ENCODE results near the gene DOK3. TPM values are rescaled to one million over a fixed set of nuclear protein-coding genes. Genes with fewer than 3 reads are reported as not detected.
"Not testable (repeated sequence)": the region's sequence is repeated elsewhere in the genome, so short reads cannot be mapped to it uniquely, and the experiment has no call there.

DOK3 gene
- total RNA-seq, 6 experiments from 2014 or later, result 1.1 to 2.6 (median 1.3) TPM

- Mint-ChIP-seq H3K4me1 (ENCODE audit: low read depth) (peaks cover 38% of the 10 kb centered on the region), H3K27me3 (ENCODE audit: insufficient read depth) (peaks cover 6% of the 10 kb centered on the region), H3K27ac (peak overlapping the region; percentile 33), H3K9me3 (no peaks in the 10 kb centered on the region), H3K4me3 (peak overlapping the region; percentile 15; the same call in 1 of the 2 replicates), H3K36me3 (ENCODE audit: low read depth) (peaks cover 27% of the 10 kb centered on the region)
- TF ChIP-seq CTCF (IDR thresholded peaks at IDR 0.05), result no peak
- DNase-seq, result no peak
These were observed 19.2 kb downstream of the DOK3 start for GRCh38 chr5:177490311-177490991.

GRCh38 chr5:177489119-177489716 lies 20.4 kb downstream of the DOK3 start:
- DNase-seq, result no peak
- Mint-ChIP-seq H3K4me1 (ENCODE audit: low read depth) (peaks cover 39% of the 10 kb centered on the region), H3K9me3 (no peaks in the 10 kb centered on the region; the same call in 1 of the 2 replicates), H3K27me3 (ENCODE audit: insufficient read depth) (peaks cover 17% of the 10 kb centered on the region), H3K4me3 (no peak overlapping the region; the same call in 1 of the 2 replicates), H3K36me3 (ENCODE audit: low read depth) (peaks cover 39% of the 10 kb centered on the region), H3K27ac (no peak overlapping the region; the same call in 1 of the 2 replicates)
- peak; percentile 42; the same call in 1 of the 2 replicates for TF ChIP-seq CTCF (IDR thresholded peaks at IDR 0.05)

- H3K9me3 Mint-ChIP-seq, result no peaks in the 10 kb centered on the region; the same call in none of the 2 replicates
- TF ChIP-seq CTCF (IDR thresholded peaks at IDR 0.05), result peak; percentile 43
- DNase-seq, result no peak
- H3K4me1 Mint-ChIP-seq (ENCODE audit: low read depth), result peaks cover 39% of the 10 kb centered on the region
- H3K4me3 Mint-ChIP-seq, result no peak overlapping the region
- peaks cover 24% of the 10 kb centered on the region for H3K27me3 Mint-ChIP-seq (ENCODE audit: insufficient read depth)
- no peak overlapping the region for H3K27ac Mint-ChIP-seq
- peaks cover 45% of the 10 kb centered on the region for H3K36me3 Mint-ChIP-seq (ENCODE audit: low read depth)
These were observed 21.7 kb downstream of the DOK3 start for GRCh38 chr5:177487975-177488374.

GRCh38 chr5:177487144-177487543 lies 22.5 kb downstream of the DOK3 start:
- H3K36me3 Mint-ChIP-seq (ENCODE audit: low read depth), result peaks cover 47% of the 10 kb centered on the region
- H3K4me3 Mint-ChIP-seq, result no peak overlapping the region
- peaks cover 42% of the 10 kb centered on the region for H3K4me1 Mint-ChIP-seq (ENCODE audit: low read depth)
- H3K27ac Mint-ChIP-seq, result peak overlapping the region; percentile 56
- H3K9me3 Mint-ChIP-seq, result peaks cover 4% of the 10 kb centered on the region
- H3K27me3 Mint-ChIP-seq (ENCODE audit: insufficient read depth), result peaks cover 29% of the 10 kb centered on the region
- DNase-seq, result no peak
- TF ChIP-seq CTCF (IDR thresholded peaks at IDR 0.05), result no peak

GRCh38 chr5:177486256-177486655 lies 23.4 kb downstream of the DOK3 start:
- no peak overlapping the region for H3K4me3 Mint-ChIP-seq
- peaks cover 31% of the 10 kb centered on the region for H3K27me3 Mint-ChIP-seq (ENCODE audit: insufficient read depth)
- H3K4me1 Mint-ChIP-seq (ENCODE audit: low read depth), result peaks cover 49% of the 10 kb centered on the region
- peaks cover 4% of the 10 kb centered on the region for H3K9me3 Mint-ChIP-seq
- H3K36me3 Mint-ChIP-seq (ENCODE audit: low read depth), result peaks cover 52% of the 10 kb centered on the region
- TF ChIP-seq CTCF (IDR thresholded peaks at IDR 0.05), result no peak
- DNase-seq, result no peak
- H3K27ac Mint-ChIP-seq, result no peak overlapping the region

GRCh38 chr5:177485753-177486152 lies 23.9 kb downstream of the DOK3 start:
- DNase-seq, H3K4me3 Mint-ChIP-seq, H3K9me3 Mint-ChIP-seq: not testable (repeated sequence)
- Mint-ChIP-seq H3K27ac (peak overlapping the region; percentile 75), H3K27me3 (ENCODE audit: insufficient read depth) (peaks cover 33% of the 10 kb centered on the region), H3K36me3 (ENCODE audit: low read depth) (peaks cover 49% of the 10 kb centered on the region), H3K4me1 (ENCODE audit: low read depth) (peaks cover 49% of the 10 kb centered on the region)

Measured in HFFc6 (cell line).